ENCODE measurements around the gene NACC2. TPM values are rescaled to one million over a fixed set of nuclear protein-coding genes. Genes with fewer than 3 reads are reported as not detected.
A peak's percentile ranks its signal among the peaks of the same experiment; 100 is the strongest.

NACC2 gene
- total and polyA plus RNA-seq, 2 of the 8 experiments (the other 6 are each of a cell fraction or from before 2014, with no cell fraction given), result 8.3 to 14.0 TPM

DNA sequence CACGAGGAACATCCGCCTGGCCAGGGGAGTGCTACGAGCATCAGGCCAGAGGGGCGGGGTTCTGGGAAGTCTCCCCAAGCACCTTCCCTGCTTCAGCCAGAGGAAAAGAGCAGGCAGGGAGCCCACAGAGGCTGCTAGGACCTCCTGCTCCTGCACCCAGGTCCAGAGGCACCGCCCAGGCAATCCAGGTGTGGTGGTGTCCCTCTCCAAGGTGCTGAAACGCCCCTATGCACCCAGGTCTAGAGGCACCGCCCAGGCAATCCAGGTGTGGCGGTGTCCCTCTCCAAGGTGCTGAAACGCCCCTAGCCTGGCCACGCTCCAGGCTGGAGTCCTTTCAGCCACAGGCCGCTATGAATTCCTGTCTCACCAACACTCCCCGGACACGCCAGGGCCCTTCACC, 123.2 kb downstream of the NACC2 start:
- Histone ChIP-seq H4K20me1 (replicated peaks in 1 of 2; ENCODE audit: control insufficient read depth in 1 of 2, insufficient read depth in 2 of 2, low read length in 2 of 2) (peaks cover 0 to 9% of the 10 kb centered on the region in 2 experiments), H2BK20ac (ENCODE audit: low read length) (no peak overlapping the region), H4K91ac (replicated peaks; ENCODE audit: insufficient read length, low read length) (no peak overlapping the region), H3K79me1 (ENCODE audit: low read depth, low read length) (no peaks in the 10 kb centered on the region), H3K9me3 (ENCODE audit: insufficient read depth in 2 of 2, low read depth in 1 of 2, low read length in 1 of 2) (no peaks in the 10 kb centered on the region), H3K27me3 (replicated peaks in 1 of 4; ENCODE audit: control insufficient read depth in 3 of 4, extremely low read depth in 1 of 4, insufficient read depth in 3 of 4, low read length in 3 of 4) (no peaks in the 10 kb centered on the region), H3K4ac (replicated peaks; ENCODE audit: insufficient read length, low read depth, low read length) (no peak overlapping the region), H2AK5ac (ENCODE audit: low read depth, low read length) (no peak overlapping the region), H3K4me1 (replicated peaks in 1 of 4; ENCODE audit: control insufficient read depth in 3 of 4, insufficient read depth in 4 of 4, low read length in 3 of 4) (peaks cover 0 to 8% (median 5%) of the 10 kb centered on the region in 4 experiments; a peak in 6 of 7 replicates), H3K9ac (replicated peaks in 1 of 4; ENCODE audit: extremely low read depth in 1 of 4, low read depth in 3 of 4, low read length in 3 of 4) (no peak overlapping the region), H3K27ac (ENCODE audit: low read depth, low read length) (no peak overlapping the region), H4K8ac (ENCODE audit: extremely low read depth, insufficient read depth, low read length) (peak overlapping the region; percentile 36; the same call in 1 of the 2 replicates), H3K18ac (ENCODE audit: extremely low read depth, low read length) (no peak overlapping the region), H3K36me3 (ENCODE audit: control insufficient read depth in 2 of 4, insufficient read depth in 4 of 4, low read length in 3 of 4) (no peaks in the 10 kb centered on the region), H3K4me3 (ENCODE audit: extremely low read depth in 1 of 4, insufficient read depth in 2 of 4, low read depth in 3 of 4, low read length in 4 of 4) (no peak overlapping the region), H2AFZ (ENCODE audit: low read length) (no peak overlapping the region), H3K23ac (ENCODE audit: insufficient read length) (no peak overlapping the region), H3K14ac (ENCODE audit: insufficient read length) (no peak overlapping the region), H2BK5ac (ENCODE audit: low read depth, low read length) (no peak overlapping the region), H4K5ac (ENCODE audit: insufficient read length, low read depth, low read length) (no peak overlapping the region), H3K4me2 (ENCODE audit: insufficient read depth in 1 of 2, low read depth in 2 of 2, low read length in 2 of 2) (no peak overlapping the region), H3K23me2 (ENCODE audit: low read depth, low read length) (no peaks in the 10 kb centered on the region; the same call in 1 of the 2 replicates), H2BK12ac (ENCODE audit: low read depth, low read length) (no peak overlapping the region), H3K79me2 (ENCODE audit: control insufficient read depth in 1 of 2, insufficient read depth in 2 of 2, low read length in 2 of 2) (no peaks in the 10 kb centered on the region), H3K56ac (replicated peaks; ENCODE audit: insufficient read length, low read depth, low read length) (no peak overlapping the region), H2BK15ac (ENCODE audit: low read length) (no peak overlapping the region), H2BK120ac (replicated peaks; ENCODE audit: low read depth, low read length) (no peak overlapping the region)
- POLR2A ChIA-PET (ENCODE audit: partially characterized antibody), result no interaction called here
- CTCF ChIA-PET (ENCODE audit: partially characterized antibody), result no interaction called here
- DNase-seq (ENCODE audit: low read depth in 1 of 2, low spot score in 2 of 2), result peak; percentile 68 to 98
- peak; percentile 57 for FAIRE-seq
- 24% methylated on average over 13 of the region's 13 CpGs; no CpG with 5 or more reads in 1 of the 2 experiments for WGBS, 2 experiments (ENCODE audit: extremely low coverage in 1 of 2, insufficient coverage in 1 of 2, insufficient read length in 1 of 2, insufficient replicate concordance in 2 of 2, low coverage in 1 of 2, low lambda C conversion rate in 2 of 2, missing lambda C conversion rate in 1 of 2)
- TF ChIP-seq CBX8 (IDR thresholded peaks at IDR 0.05; ENCODE audit: borderline replicate concordance, low read depth, low read length) (no peak), MAFK (IDR thresholded peaks at IDR 0.05; ENCODE audit: low read depth, low read length) (no peak), SP4 (IDR thresholded peaks at IDR 0.05; ENCODE audit: low read length) (peak; percentile 83; the same call in 1 of the 2 replicates), GABPA (IDR thresholded peaks at IDR 0.05; ENCODE audit: borderline replicate concordance, insufficient read depth, low read length) (peak; percentile 77; the same call in 1 of the 2 replicates), ZNF274 (IDR thresholded peaks at IDR 0.05; ENCODE audit: borderline replicate concordance, extremely low read depth, low read length) (no peak), HDAC2 (IDR thresholded peaks at IDR 0.05; ENCODE audit: borderline replicate concordance in 1 of 2, low read depth in 2 of 2, low read length in 2 of 2) (peak; percentile 98 to 100), NANOG (IDR thresholded peaks at IDR 0.05; ENCODE audit: insufficient read depth, low read depth, low read length, poor library complexity, severe bottlenecking) (no peak), TCF12 (IDR thresholded peaks at IDR 0.05; ENCODE audit: low read depth, low read length) (peak; percentile 100), KDM5A (IDR thresholded peaks at IDR 0.05; ENCODE audit: low read length) (no peak), GTF2F1 (IDR thresholded peaks at IDR 0.05; ENCODE audit: borderline replicate concordance, low read depth, low read length) (no peak), BACH1 (IDR thresholded peaks at IDR 0.05; ENCODE audit: low read length) (no peak), RNF2 (IDR thresholded peaks at IDR 0.05; ENCODE audit: borderline replicate concordance, low read depth, low read length, missing control alignments, poor library complexity, severe bottlenecking) (no peak), YY1 (IDR thresholded peaks at IDR 0.05; ENCODE audit: low read depth, low read length) (peak; percentile 73; the same call in 1 of the 2 replicates)
- TF ChIP-seq, protein P1, sequence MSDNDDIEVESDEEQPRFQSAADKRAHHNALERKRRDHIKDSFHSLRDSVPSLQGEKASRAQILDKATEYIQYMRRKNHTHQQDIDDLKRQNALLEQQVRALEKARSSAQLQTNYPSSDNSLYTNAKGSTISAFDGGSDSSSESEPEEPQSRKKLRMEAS (IDR thresholded peaks at IDR 0.05), result peak; percentile 94
